NOMO-1 treated with dmso at 0.1 percent for 144 hours (cell line): ENCODE data around the gene UNC5A.

Experiments
- DNase-seq: peaks from one replicate; lab custom pipeline; 2025; ENCODE audit not compliant: unreplicated experiment; lab: John Stamatoyannopoulos, UW

The UNC5A gene

GRCh38 chr5:176799488-176799887 is 10.9 kb upstream of the UNC5A start:
- no peak for DNase-seq

- DNase-seq: no peak
Observed at GRCh38 chr5:176800024-176800423, 10.3 kb upstream of the UNC5A start.

GRCh38 chr5:176802116-176802784 is 8.1 kb upstream of the UNC5A start:
- no peak for DNase-seq

- no peak for DNase-seq
Observed at GRCh38 chr5:176803068-176803942, 7.1 kb upstream of the UNC5A start.

- DNase-seq: no peak
Observed at GRCh38 chr5:176803943-176804498, 6.3 kb upstream of the UNC5A start.

- DNase-seq: no peak
Observed at GRCh38 chr5:176806137-176806536, 4.2 kb upstream of the UNC5A start.

GRCh38 chr5:176809544-176810080 is 747 bp upstream of the UNC5A start:
- no peak for DNase-seq

GRCh38 chr5:176810687-176811501 is 535 bp downstream of the UNC5A start:
- DNase-seq: no peak

GRCh38 chr5:176812269-176813259 is 2.2 kb downstream of the UNC5A start:
- DNase-seq: no peak

- DNase-seq: no peak
Observed at GRCh38 chr5:176813587-176814312, 3.4 kb downstream of the UNC5A start.

GRCh38 chr5:176814313-176814685 is 3.9 kb downstream of the UNC5A start:
- no peak for DNase-seq

GRCh38 chr5:176814836-176815438 is 4.6 kb downstream of the UNC5A start:
- DNase-seq: no peak

GRCh38 chr5:176816043-176816745 is 5.8 kb downstream of the UNC5A start:
- DNase-seq: no peak

GRCh38 chr5:176816791-176817347 is 6.5 kb downstream of the UNC5A start:
- no peak for DNase-seq

- DNase-seq: no peak
Observed at GRCh38 chr5:176817369-176817840, 7.0 kb downstream of the UNC5A start.

- DNase-seq: no peak
Observed at GRCh38 chr5:176817841-176818377, 7.5 kb downstream of the UNC5A start.

GRCh38 chr5:176818391-176819098 is 8.2 kb downstream of the UNC5A start:
- DNase-seq: no peak
